Stimulated activated CD4-positive, alpha-beta T cell treated with anti-CD3 and anti-CD28 coated beads, Interleukin-4, amount 100 ng/mL, for 4 hours (primary cell): Measurements from ENCODE around the gene MB.
"Not testable (repeated sequence)": the region's sequence is repeated elsewhere in the genome, so short reads cannot be mapped to it uniquely, and the experiment has no call there.

ENCODE experiments used
- DNase-seq, 2 experiments: peaks; one replicate each; pipeline ENCODE4 v3.0.0-alpha.2; 2020

Gene MB

DNA sequence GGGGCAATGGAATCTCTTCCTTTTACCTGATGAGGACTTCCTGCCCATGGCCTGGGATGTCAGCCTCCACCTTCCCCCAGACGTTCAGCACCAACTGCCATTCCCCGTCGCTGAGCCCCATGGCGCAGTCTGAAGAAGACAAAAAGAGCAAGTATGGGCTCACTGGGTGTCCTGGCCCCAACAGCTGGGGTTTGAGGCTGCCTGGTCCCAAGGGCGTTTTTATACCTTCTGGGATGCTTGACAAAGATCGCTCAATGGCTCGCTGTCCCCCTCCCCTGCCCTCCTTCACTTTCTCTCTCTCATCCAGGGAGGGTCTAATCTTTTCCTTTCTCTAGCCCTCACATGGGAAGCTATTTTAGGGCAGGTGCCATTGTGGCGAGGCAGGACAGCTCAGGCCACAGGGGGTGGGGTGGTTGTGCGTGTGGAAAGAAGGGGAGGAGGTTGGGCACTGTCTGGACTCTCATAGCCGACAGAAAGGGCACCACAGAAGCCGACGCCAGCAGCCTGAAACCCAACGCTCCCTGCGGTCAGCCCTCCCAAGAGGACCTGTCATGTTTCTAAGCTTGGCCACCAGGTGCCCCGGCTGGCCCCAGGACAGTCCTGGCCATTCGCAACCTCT, at the start of gene MB:
MB (minus strand) TSS at position 193 of the 619 bp plus-strand sequence; CDS start at position 121, 72 bp downstream.
- no peak for DNase-seq

- DNase-seq, result not testable (repeated sequence)
These were observed 49.6 kb upstream of the MB start for GRCh38 chr22:35666699-35667098.

DNA sequence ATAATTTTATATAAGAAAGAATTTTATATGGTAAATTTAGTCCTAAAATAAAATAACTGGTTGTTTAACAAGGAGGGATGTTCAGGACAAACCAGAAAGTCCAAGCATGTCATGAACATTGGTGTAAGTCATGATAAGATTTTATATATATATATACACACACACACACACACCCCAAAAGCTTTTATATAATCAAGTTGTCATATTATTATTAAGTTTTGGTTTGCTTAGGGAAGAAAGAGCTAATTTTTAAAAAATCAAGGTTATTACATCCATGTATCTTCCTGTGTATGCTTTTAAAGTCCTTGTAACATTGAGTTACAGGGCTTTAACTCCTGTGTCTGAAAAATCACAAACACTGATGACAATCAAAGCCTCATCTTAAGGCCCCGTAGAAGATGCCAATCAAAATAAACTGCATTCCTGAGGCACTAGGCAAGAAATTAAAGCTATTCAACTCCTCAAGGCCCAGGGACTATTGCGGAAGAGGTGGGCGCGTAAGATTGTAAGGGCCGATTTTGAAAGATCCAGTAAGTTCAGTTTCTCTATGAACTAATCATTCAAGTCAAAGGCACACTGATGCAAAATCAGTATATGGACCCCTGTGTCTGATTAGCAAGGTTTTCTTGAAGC, 47.9 kb upstream of the MB start:
- DNase-seq, result no peak

DNA sequence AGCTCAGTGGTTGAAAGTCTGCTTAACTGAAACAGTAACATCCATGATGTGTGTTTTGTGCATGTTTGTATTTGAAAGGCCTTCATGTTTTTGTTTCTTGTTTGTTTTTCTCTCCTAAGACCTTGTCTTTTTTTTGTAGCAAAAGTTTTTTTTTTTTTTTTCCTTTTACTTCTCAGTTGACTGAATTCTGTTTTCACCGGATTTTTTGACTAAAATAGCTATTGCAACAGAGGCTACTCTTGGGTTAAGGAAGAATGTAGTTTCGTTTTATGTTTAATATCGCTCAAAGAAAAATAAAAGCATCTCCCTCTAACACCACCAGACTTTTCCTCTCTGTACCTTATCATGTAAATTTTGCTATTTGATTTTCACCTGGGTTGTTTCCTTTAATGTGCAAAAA, 46.2 kb upstream of the MB start:
- no peak for DNase-seq

DNA sequence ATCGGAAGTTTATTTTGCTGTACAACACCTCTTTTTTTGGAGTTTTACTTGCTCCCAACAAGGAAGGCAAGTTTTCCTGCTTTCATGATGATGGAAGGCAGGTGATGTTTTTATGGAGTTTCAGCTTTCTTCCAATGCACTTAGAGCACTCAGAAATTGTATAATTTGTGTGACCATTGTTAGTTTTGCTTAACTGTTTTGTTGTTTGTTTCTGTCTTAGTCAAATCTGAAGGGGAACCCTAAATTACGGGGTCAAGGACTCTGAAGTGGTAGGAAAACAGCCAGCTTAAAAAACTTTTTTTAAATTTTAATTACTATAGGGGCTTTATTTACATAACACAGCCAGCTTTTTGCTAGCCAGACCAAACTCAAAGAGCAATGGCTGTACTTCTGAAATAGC, 45.8 kb upstream of the MB start:
- no peak for DNase-seq

DNA sequence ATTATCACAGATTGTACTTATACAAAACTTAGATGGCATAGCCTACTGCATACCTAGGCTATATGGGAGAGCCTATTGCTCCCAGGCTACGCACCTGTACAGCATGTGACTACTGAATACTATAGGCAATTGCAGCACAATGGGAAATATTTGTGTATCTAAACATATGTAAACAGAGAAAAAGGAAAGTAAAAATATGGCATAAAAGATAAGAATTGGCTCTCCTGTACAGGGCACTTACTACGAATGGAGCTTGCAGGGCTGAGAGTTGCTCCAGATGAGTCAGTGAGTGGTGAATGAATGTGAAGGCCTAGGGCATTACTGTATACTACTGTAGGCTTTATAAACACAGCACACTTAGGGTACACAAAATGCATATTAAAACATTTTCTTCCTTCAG, 44.3 kb upstream of the MB start:
- peak in 1 of 2 experiments; percentile 11 for DNase-seq

DNA sequence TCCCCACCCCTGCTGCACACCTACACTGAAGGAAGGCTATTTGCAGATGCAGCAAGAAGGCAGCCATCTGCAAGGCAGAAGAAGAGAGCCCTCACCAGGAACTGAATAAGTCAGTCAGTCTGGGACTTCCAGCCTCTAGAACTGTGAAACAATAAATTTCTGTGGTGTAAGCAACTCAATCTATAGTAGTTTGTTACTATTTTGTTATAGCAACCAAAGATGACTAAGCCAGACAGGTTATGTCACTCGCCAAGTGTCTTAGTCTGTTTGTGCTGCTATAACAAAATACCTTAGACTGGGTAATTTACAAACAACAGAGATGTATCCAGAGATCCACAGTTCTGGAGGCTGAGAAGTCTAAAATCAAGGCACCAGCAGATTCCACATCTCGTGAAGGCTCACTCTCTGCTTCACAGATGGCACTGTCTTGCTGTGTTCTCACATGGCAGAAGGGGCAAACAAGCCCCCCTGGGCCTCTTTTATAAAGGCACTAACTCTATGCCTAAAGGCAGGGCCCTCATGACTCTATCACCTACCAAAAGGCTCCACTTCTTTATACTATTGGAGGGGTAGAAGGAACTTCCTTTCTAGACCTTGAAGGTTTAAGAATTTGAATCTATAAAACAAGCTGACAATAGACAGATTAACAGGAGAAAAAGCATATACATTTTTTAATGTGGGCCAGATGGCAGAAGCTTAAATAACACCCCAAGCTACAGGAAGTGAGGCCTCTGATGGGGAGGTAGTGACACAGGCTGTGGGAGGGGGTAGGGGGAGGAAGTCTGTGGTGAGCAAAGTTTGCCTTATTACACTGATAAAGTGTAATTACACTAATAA, 43.4 kb upstream of the MB start:
- DNase-seq, result peak; percentile 36 to 75

DNA sequence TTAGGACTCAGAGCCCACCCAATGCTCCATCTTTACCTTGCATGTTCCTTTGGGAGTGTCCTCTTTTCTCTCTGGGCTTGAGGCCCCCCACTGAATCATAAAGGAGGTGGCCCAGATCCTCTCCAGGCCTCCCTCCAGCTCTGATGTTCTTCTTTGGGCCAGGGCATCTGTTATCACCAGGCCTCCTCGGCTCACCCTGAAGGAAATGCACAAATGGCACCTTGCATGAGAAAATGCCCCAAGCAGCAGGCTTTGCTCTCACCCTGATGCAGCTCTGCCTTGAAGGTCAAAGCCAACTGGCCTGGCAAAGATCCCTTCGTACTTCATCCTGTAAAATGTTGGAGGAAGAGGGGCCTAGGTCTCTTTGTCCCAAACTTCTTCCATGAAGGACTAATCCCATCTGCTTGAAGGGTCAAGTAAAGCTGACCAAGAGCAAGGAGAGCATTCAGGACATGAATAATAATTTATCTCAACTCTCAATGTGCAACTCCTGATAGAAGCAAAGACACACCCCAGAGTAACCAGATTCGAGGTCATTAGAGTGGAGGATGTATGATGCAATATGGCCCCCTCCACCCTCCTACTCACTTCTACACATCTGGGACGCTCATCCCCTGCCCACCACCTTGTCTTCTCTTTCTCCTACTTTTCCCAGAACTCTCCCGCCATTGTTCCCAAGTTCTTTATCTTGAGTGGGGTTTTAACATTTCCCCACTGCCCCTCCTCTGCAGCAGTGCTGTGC, 40.6 kb upstream of the MB start:
- DNase-seq, result no peak

DNA sequence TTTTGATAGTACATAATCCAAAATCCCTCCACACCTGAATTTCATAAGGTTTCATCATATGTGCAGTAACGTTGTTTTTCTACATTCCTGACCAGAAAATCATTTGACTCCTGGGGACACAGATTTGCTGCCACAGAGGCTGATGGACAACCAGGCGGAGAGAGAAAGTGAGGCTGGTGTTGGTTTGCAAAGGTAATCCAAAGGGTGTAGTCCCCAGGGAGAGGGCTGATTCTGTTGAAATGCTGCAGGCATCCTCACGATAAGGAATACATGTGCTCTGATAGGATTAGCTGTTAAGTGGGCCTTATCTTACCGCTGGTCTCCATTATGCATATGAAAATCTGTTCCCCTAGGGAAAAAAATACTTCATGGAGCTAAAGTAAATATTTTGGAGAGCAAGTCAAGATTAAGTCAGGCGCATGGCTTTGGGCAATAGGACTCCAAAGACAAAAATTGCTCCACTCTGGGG, 39.2 kb upstream of the MB start:
- no peak for DNase-seq

- no peak for DNase-seq
These were observed 36.7 kb upstream of the MB start for GRCh38 chr22:35653824-35654223.

DNA sequence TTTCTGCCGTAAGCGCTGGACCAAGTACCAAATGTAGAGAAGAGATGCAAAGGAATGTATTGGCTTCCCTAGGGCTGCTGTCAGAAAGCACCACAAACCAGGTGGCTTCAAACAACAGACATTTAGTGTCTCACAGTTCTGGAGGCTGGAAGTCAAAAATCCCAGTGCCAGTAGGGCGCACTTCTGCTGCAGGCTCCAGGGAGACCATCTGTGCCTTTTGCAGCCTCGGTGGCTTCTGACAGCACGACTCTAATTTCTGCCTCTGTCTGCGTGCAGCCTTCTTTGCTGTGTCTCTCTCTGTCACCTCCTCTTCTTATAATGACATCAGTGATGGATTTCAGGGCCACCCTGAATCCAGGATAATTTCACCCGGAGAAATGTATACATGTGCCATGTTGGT, 34.0 kb upstream of the MB start:
- no peak for DNase-seq

DNA sequence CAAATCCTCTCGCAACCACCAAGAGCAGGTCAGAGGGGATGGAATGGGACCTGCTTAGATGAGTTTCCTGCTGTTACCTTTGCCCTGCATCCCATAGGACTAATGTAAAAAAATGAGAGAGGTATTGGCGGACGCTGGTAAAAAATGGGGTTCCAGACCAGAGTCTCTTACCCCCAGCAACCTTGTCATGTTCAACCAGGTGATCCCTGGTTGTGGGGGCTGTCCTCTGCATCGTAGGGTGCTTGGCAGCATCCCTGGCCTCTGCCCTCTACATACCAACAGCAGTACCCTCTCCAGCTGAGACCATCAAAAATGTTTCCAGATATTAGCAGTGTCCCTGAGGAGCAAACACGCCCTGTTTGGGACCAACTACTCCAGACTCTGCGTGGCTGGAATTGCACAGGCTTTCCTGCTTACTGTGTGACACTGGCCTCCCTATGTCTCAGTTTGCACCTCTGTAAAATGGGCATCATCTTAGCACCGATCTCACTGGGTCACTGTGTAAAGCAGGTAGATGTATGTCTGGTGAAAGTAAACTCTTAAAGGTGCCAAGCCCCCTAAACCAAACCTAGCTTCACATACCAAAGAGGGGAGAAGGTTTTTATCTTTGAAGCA, 32.6 kb upstream of the MB start:
- no peak for DNase-seq

DNA sequence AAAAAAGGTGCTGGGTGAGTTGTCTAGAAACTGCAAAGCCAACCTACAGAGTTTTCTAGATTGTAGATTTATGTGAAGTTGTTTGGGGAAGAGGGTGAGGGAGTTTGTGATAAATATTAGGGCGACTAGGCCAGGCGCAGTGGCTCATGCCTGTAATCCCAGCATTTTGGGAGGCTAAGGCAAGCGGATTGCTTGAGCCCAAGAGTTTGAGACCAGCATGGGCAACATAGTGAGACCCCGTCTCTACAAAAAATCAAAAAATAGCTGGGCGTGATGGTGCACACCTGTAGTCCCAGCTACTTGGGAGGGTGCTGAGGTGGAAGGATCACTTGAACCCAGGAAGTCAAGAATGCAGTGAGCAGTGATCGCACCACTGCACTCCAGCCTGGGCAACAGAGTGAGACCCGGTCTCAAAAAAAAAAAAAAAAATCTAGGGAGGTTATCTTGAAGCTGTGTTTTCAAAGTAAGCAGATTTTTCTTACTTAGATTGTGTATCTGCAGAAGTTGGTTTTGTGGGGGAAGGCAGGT, 32.0 kb upstream of the MB start:
- no peak for DNase-seq

- DNase-seq, result peak; percentile 39 to 75
These were observed 31.2 kb upstream of the MB start, which contains the start of gene APOL6 for GRCh38 chr22:35648066-35649025. TSS of gene APOL6 (plus strand) at chr22:35648446. CDS start at chr22:35656426, 7,980 bp downstream.

DNA sequence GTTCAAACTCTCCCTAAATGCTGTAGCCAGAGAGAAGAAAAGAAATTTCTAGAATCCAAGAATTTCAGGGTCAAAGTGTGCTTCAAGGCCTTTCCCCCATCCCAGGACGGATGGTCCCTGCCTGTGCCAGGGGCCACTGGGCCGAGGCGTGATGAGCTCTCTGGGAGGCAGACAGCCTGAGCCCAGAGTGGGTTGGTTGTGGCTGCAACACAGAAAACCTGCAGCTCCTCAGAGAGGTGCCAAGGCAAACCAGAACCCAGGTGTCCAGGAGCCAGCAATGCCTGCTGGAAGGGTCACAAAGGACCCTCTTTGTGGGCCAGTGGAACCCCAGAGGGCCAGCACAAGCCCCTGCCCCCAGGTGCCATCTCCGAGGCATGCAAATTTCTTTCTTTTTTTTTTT, 28.5 kb upstream of the MB start:
- no peak for DNase-seq

DNA sequence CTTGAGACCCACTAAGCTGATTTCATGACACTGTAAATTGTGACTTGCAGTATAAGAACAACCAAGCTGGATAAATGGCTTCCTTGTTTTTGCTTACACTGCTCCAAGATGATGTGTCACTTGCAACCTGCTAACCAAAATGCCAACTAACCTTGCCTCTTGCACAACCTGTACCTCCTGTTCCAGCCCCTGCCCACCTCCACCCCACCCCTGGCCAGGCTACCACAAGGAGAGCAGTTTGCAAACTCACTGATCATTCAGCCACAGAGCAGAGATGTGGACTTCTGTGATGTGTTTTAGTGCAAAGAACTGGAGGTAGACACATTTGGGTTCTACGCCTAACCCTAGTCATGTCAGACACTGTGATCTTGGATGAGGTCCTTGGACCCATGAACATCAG, 26.9 kb upstream of the MB start:
- no peak for DNase-seq

DNA sequence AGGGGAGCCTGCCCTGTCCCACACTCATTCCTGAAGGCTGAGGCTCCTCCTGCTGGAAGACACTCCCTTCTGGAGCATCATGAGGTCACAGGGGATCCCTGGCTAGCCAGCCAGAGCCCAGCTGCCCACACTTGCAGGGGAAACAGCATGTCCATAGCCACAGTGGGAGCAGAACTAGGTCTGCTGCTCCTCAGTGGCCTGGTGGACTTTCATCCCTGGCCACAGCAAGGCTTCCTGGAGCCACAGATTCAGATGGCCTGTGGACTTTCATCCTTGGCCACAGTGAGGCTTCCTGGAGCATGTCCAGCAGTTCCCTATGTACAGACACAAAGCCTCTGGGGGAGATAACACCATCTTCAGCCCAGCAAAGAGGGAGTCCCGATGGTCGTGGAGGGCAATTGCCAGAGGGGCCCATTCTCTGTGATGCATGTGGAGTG, 25.2 kb upstream of the MB start:
- no peak for DNase-seq

- DNase-seq, result no peak
These were observed 24.5 kb upstream of the MB start for GRCh38 chr22:35641494-35642120.

GRCh38 chr22:35638410-35638809, 21.3 kb upstream of the MB start:
- DNase-seq, result no peak

- DNase-seq, result no peak
These were observed 20.9 kb upstream of the MB start for GRCh38 chr22:35638001-35638400.

DNA sequence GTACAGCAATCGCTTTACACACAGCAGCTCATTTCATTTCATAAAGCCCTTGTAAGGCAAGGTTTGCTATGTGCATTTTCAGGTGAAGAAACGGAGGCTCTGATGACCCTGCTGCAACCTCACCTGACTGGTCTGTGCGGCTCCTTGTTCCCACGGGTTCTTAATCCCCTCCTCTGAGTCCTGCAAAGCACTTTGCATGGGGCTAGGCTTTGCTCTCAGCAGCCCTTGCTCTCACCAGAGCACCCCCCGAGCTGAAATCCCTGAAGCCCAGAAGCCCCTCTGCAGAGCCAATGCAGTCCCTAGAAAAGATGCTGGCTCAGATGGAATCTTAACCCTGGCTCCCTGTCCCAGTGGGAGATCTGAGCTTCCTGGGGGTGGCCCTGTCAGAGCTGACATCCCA, 20.1 kb upstream of the MB start:
- no peak for DNase-seq
